Amniotic epithelial cell (primary cell): Measurements from ENCODE around the gene CALCOCO1.
A peak's percentile ranks its signal among the peaks of the same experiment; 100 is the strongest.
"Not testable (repeated sequence)": the region's sequence is repeated elsewhere in the genome, so short reads cannot be mapped to it uniquely, and the experiment has no call there.

ENCODE experiments used
- DNase-seq: peaks from one replicate; pipeline ENCODE4 v3.0.0-alpha.2; 2010; ENCODE audit warnings: low read depth

Gene CALCOCO1

DNA sequence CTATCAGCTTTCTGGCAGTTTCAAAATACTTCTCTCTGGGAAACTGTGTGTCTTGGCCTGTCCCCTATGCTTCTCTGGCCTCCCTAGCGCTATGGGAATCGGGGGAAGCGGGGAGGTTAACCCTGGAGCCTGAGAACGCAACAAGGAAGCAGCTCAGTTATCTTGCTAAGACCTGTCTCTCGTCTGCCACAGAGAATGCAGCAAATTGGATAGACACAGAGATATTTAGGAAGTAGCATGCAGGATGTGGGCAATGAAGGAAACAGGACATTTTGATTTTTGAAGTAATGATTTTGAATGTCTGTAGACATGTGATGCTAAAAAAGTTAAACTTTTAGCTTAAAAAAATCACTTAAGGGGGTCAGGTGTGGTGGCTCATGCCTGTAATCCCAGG lies 6.6 kb upstream of the CALCOCO1 start:
- DNase-seq: no peak

- no peak for DNase-seq
These were observed 6.0 kb upstream of the CALCOCO1 start for GRCh38 chr12:53733051-53733806.

GRCh38 chr12:53729644-53730043 lies 2.4 kb upstream of the CALCOCO1 start:
- no peak for DNase-seq

DNA sequence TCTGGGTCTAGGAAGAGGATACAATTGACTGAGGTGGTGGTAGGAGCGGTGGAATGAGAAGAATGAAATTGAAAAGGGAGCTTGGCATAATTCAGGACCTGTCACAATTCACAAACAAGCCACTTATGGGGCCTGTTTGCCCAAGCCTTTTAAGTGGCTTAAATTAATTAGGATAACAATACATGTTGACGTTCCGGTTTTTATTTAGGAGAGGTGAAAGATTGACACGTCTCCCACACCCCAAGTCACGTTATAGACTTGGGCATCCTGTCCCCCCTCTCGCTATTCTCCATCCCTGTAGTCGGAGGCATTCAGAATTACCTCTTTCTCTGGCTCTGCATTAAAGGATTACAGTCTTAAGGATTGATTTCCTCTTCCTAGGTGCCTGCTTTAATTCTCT lies 954 bp upstream of the CALCOCO1 start:
- no peak for DNase-seq

DNA sequence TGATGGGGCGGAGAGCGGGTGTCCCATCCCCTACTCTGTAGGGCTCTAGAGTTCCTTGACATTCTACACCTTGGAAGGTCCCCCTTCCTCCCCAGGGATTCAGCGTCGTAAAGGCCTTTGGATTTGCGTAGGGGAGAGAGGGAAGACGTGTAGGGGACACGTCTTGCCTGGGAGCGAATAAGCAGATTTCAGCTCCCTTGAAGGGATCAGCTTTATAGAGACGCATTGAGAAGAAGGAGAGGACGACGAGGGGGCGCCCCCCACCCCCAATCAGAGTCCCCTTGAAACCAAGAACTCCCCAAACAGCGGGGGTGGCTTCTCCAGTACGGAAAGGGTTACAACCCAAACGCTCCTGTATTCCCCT lies 324 bp downstream of the CALCOCO1 start:
- no peak for DNase-seq

GRCh38 chr12:53726341-53726740 lies 911 bp downstream of the CALCOCO1 start:
- no peak for DNase-seq

GRCh38 chr12:53725824-53726223 lies 1.4 kb downstream of the CALCOCO1 start:
- no peak for DNase-seq

GRCh38 chr12:53722450-53723041 lies 4.7 kb downstream of the CALCOCO1 start:
- peak; percentile 74 for DNase-seq

- peak; percentile 80 for DNase-seq
These were observed 6.3 kb downstream of the CALCOCO1 start for GRCh38 chr12:53720946-53721345.

DNA sequence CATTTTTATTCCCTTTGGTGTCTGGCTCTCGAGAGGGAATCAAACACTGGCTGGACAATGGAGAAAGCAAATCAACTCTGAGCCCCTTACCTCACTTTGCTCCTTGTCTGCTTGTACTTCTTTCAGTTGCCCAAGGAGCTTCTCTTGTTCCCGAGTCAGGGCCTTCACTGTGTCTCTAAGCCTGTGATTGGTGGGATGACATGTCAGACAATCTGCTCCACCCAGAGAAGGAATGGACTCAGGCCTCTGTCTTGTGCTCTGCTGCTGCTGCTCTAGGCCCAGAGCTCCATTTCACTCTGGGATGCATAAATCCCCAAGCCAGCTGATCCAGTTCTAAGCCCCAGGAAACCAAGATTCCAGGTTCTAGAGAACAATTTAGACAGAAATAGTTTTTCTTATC lies 7.6 kb downstream of the CALCOCO1 start:
- peak; percentile 37 for DNase-seq

DNA sequence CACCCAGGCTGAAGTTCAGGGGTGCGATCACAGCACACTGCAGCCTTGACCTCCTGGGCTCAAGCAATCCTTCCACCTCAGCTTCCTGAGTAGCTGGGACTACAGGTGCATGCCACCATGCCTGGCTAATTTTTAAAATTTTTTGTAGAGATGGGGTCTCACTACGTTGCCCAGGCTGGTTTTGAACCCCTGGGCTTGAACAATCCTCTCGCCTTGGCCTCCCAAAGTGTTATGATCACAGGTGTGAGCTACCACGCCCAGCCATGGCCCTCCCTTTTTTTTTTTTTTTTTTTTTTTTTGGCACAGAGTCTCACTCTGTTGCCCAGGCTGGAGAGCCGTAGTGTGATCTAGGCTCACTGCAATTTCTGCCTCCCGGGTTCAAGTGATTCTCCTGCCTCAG lies 8.7 kb downstream of the CALCOCO1 start:
- DNase-seq: not testable (repeated sequence)

DNA sequence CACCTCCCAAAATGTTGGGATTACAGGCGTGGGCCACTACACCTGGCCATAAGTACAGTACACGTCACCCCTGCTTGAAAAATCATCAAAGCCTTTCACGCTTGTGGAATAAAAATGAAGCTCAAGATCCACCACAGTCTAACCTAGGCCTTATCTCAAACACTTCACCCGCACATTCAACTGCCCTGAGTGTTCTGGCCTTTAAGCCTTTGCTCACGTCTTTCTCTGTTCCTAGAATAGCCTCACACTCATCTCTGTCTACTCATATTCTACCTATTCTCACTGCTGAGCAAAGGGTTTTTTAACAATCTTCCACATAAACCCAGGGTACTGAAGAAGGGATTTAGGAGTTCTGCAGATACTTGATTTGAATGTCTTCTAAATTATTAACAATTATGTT lies 9.9 kb downstream of the CALCOCO1 start:
- peak; percentile 49 for DNase-seq

DNA sequence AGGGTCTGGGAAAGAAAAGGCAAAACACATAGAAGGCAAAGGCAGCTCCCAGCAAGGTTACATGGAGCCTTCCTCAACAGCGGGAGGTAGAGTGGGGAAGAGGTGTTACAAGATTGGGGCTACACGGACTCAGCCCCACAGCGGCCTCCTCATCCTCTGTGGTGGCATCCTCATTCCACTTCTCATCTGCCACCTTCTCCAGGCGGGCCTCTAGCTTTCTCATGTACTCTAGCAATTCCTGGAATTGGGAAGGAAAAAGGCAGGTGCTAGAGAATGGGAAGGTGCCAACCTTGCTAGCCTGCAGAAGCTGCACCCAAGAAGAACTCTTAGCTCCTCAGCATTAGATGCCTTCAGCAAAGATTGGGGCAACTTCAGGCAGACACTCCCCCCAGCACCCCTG lies 13.2 kb downstream of the CALCOCO1 start:
- DNase-seq: no peak

- DNase-seq: no peak
These were observed 13.7 kb downstream of the CALCOCO1 start for GRCh38 chr12:53713516-53713915.

- no peak for DNase-seq
These were observed 15.1 kb downstream of the CALCOCO1 start for GRCh38 chr12:53712059-53712643.

GRCh38 chr12:53710091-53710490 lies 17.2 kb downstream of the CALCOCO1 start:
- no peak for DNase-seq

GRCh38 chr12:53709671-53710070 lies 17.6 kb downstream of the CALCOCO1 start:
- DNase-seq: no peak

DNA sequence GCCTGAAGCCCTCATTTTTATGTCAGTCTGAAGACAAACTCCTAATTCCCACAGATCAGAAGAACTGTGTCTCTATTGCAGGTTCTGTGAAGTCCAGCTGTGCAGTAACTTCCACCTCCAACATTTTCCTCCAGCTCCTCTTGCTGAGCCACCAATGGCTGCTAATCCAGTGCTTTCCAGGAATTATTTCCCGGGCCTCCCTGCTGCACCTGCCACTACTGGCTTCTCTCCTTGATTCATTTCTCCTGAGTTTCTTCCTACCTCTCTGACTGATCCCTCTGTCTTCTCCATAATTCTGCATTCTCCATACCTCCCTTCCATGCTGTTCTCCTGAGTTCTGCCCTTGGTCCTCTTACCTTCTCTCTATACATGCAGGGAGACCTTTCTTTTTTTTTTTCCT lies 21.2 kb downstream of the CALCOCO1 start:
- no peak for DNase-seq

GRCh38 chr12:53703756-53704155 lies 23.5 kb downstream of the CALCOCO1 start:
- no peak for DNase-seq

- peak; percentile 44 for DNase-seq
These were observed 25.6 kb downstream of the CALCOCO1 start for GRCh38 chr12:53701518-53702264.

- DNase-seq: no peak
These were observed 26.7 kb downstream of the CALCOCO1 start for GRCh38 chr12:53700567-53700966.

- DNase-seq: no peak
These were observed 27.6 kb downstream of the CALCOCO1 start for GRCh38 chr12:53699678-53700025.
